Neural progenitor cell (in vitro differentiated cells): ENCODE measurements around the gene SLC25A34. TPM values are rescaled to one million over a fixed set of nuclear protein-coding genes. Genes with fewer than 3 reads are reported as not detected.

Experiments
- DNase-seq: peaks from one replicate; pipeline ENCODE4 v3.0.0-alpha.2; 2016; ENCODE audit warnings: low spot score
- H2AFZ ChIP-seq: fragments of 200-600 bp; sonication (generic); replicated peaks from 2 replicates; pipeline ENCODE4 v1.6.1; 2016; ENCODE audit warnings: antibody characterized with exemption
- H3F3A ChIP-seq: fragments of 200-600 bp; sonication (generic); 2 replicates; pipeline ENCODE4 v1.6.1; 2016; ENCODE audit warnings: antibody characterized with exemption, low read depth
- H3K27ac ChIP-seq: fragments of 200-600 bp; sonication (generic); 2 replicates; pipeline ENCODE4 v1.5.1; 2016; ENCODE audit warnings: mild to moderate bottlenecking
- H3K27me3 ChIP-seq: fragments of 200-600 bp; sonication (generic); 2 replicates; pipeline ENCODE4 v1.6.1; 2016; ENCODE audit warnings: mild to moderate bottlenecking, moderate library complexity
- H3K36me3 ChIP-seq: fragments of 200-600 bp; sonication (generic); 2 replicates; pipeline ENCODE4 v1.5.1; 2016
- H3K4me1 ChIP-seq: fragments of 200-600 bp; sonication (generic); 2 replicates; pipeline ENCODE4 v1.6.1; 2016; ENCODE audit warnings: mixed run types
- H3K4me2 ChIP-seq: fragments of 200-600 bp; sonication (generic); 2 replicates; pipeline ENCODE4 v1.6.1; 2016
- H3K4me3 ChIP-seq: fragments of 200-600 bp; sonication (generic); 2 replicates; pipeline ENCODE4 v1.5.1; 2016
- H3K79me2 ChIP-seq: fragments of 200-600 bp; sonication (generic); 2 replicates; pipeline ENCODE4 v1.6.1; 2016; ENCODE audit warnings: low read depth
- H3K9ac ChIP-seq: fragments of 200-600 bp; sonication (generic); 2 replicates; pipeline ENCODE4 v1.6.1; 2016
- H3K9me3 ChIP-seq: fragments of 200-600 bp; sonication (generic); 2 replicates; pipeline ENCODE4 v1.5.1; 2016; ENCODE audit warnings: low read depth
- H4K20me1 ChIP-seq: fragments of 200-600 bp; sonication (generic); 2 replicates; pipeline ENCODE4 v1.6.1; 2016; ENCODE audit warnings: low read depth
- H3K27ac Mint-ChIP-seq: 3 replicates; pipeline ENCODE4 v1.8.0; 2021; ENCODE audit warnings: mixed read lengths
- H3K27me3 Mint-ChIP-seq: 2 replicates; pipeline ENCODE4 v1.8.0; 2022; ENCODE audit warnings: low read depth, mild to moderate bottlenecking, inconsistent platforms, moderate library complexity, mixed read lengths; ENCODE audit not compliant: insufficient read depth
- H3K36me3 Mint-ChIP-seq: 3 replicates; pipeline ENCODE4 v1.8.0; 2021; ENCODE audit warnings: mixed read lengths
- H3K4me1 Mint-ChIP-seq: 3 replicates; pipeline ENCODE4 v1.8.0; 2021; ENCODE audit warnings: mixed read lengths
- H3K4me3 Mint-ChIP-seq: 3 replicates; pipeline ENCODE4 v1.8.0; 2021; ENCODE audit warnings: mild to moderate bottlenecking, moderate library complexity, mixed read lengths
- H3K9me3 Mint-ChIP-seq: 3 replicates; pipeline ENCODE4 v1.8.0; 2020; ENCODE audit warnings: mixed read lengths
- EZH2 ChIP-seq: fragments of 200-600 bp; sonication (generic); IDR thresholded peaks from 2 replicates; pipeline ENCODE4 v1.6.1; 2017; ENCODE audit warnings: antibody characterized with exemption, mild to moderate bottlenecking, moderate library complexity
- EZH2phosphoT487 ChIP-seq: fragments of 200-600 bp; sonication (generic); IDR thresholded peaks from 2 replicates; pipeline ENCODE4 v1.6.1; 2017; ENCODE audit warnings: antibody characterized with exemption
- total RNA-seq: library from RNA; depleted of rRNA; stranded (reverse); fragments of >200 nt; gene quantifications from 2 replicates; pipeline ENCODE4 v1.2.3, GENCODE V29; 2015; ENCODE audit warnings: low replicate concordance
- TF ChIP-seq, protein P1 (sequence below): fragments of 200-600 bp; sonication (generic); IDR thresholded peaks from 2 replicates; pipeline ENCODE4 v1.5.1; 2017; ENCODE audit warnings: antibody characterized with exemption, mild to moderate bottlenecking

Gene SLC25A34
- total RNA-seq, 1 donor from 2014 or later = 0.34 TPM

DNA sequence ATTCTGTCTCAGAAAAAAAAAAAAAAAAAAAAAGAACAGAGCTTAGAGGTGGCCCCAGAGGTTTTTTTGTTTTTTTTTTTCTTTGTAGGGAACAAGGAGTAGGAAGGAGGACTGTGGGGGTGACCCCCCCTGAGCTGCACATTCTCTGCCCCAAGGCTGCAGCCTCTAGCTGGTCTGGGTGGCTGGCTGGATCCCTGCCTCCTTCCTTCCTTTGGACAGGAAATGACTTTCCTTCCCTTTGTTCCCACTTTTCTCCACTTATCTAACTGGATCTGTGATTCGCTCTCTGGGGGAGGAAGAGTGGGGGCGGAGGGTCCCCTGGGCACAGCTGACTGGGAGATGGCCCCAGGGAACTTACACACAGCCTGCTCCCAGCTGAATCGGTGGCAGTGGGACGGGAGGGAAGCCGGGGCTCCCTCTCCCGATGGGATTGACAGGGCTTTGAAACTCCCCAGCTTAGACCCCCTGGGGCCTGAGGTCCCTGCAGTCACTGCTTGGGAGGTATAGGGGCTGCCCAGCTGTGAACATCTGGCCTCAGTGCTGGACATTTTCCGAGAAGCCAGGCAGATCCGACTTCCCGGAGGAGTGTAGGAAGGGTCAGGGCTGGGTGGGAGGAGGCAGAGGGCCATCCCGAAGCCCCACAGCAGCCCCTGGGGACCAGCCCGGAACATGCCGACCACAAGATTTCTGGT is 24.6 kb downstream of the SLC25A34 start:
- Histone ChIP-seq H3K79me2 (no peaks in the 10 kb centered on the region), H3F3A (peaks cover 57% of the 10 kb centered on the region), H4K20me1 (peaks cover 21% of the 10 kb centered on the region), H3K36me3 (no peaks in the 10 kb centered on the region), H3K27me3 (peaks cover 47% of the 10 kb centered on the region), H3K4me3 (no peak overlapping the region), H3K4me1 (peaks cover 48% of the 10 kb centered on the region), H2AFZ (no peak overlapping the region), H3K27ac (no peak overlapping the region), H3K9ac (no peak overlapping the region), H3K9me3 (no peaks in the 10 kb centered on the region), H3K4me2 (peak overlapping the region; percentile 60)
- DNase-seq = peak; percentile 43
- no peaks in the 10 kb centered on the region for H3K9me3 Mint-ChIP-seq
- H3K4me1 Mint-ChIP-seq = peaks cover 35% of the 10 kb centered on the region
- peak overlapping the region; percentile 41 for H3K4me3 Mint-ChIP-seq
- H3K27me3 Mint-ChIP-seq = peaks cover 17% of the 10 kb centered on the region
- TF ChIP-seq, protein P1, sequence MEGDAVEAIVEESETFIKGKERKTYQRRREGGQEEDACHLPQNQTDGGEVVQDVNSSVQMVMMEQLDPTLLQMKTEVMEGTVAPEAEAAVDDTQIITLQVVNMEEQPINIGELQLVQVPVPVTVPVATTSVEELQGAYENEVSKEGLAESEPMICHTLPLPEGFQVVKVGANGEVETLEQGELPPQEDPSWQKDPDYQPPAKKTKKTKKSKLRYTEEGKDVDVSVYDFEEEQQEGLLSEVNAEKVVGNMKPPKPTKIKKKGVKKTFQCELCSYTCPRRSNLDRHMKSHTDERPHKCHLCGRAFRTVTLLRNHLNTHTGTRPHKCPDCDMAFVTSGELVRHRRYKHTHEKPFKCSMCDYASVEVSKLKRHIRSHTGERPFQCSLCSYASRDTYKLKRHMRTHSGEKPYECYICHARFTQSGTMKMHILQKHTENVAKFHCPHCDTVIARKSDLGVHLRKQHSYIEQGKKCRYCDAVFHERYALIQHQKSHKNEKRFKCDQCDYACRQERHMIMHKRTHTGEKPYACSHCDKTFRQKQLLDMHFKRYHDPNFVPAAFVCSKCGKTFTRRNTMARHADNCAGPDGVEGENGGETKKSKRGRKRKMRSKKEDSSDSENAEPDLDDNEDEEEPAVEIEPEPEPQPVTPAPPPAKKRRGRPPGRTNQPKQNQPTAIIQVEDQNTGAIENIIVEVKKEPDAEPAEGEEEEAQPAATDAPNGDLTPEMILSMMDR = no peak
- TF ChIP-seq EZH2 (no peak), EZH2phosphoT487 (no peak)
- H3K36me3 Mint-ChIP-seq = no peaks in the 10 kb centered on the region
- H3K27ac Mint-ChIP-seq = no peak overlapping the region

- no peak overlapping the region for H3K4me3 Mint-ChIP-seq
- peaks cover 12% of the 10 kb centered on the region for H3K27me3 Mint-ChIP-seq
- no peaks in the 10 kb centered on the region for H3K9me3 ChIP-seq
- TF ChIP-seq EZH2phosphoT487 (no peak), EZH2 (no peak)
- TF ChIP-seq, protein P1 = no peak
- peaks cover 39% of the 10 kb centered on the region for H3K4me1 ChIP-seq
- peaks cover 48% of the 10 kb centered on the region for H3F3A ChIP-seq
- H3K27ac Mint-ChIP-seq = no peak overlapping the region
- H3K27me3 ChIP-seq = peaks cover 38% of the 10 kb centered on the region
- no peaks in the 10 kb centered on the region for H3K9me3 Mint-ChIP-seq
- H3K36me3 Mint-ChIP-seq = no peaks in the 10 kb centered on the region
- H3K4me3 ChIP-seq = no peak overlapping the region
- DNase-seq = no peak
- H3K27ac ChIP-seq = no peak overlapping the region
- H2AFZ ChIP-seq = no peak overlapping the region
- peaks cover 20% of the 10 kb centered on the region for H4K20me1 ChIP-seq
- peaks cover 27% of the 10 kb centered on the region for H3K4me1 Mint-ChIP-seq
- H3K4me2 ChIP-seq = no peak overlapping the region
- H3K79me2 ChIP-seq = no peaks in the 10 kb centered on the region
- H3K36me3 ChIP-seq = no peaks in the 10 kb centered on the region
- no peak overlapping the region for H3K9ac ChIP-seq
Measured at GRCh38 chr1:15761366-15762128, 25.5 kb downstream of the SLC25A34 start.

GRCh38 chr1:15762546-15762945 is 26.5 kb downstream of the SLC25A34 start:
- TF ChIP-seq, protein P1 = no peak
- TF ChIP-seq EZH2phosphoT487 = no peak
- no peak for TF ChIP-seq EZH2
- no peak overlapping the region for H3K27ac ChIP-seq
- no peak overlapping the region for H3K9ac ChIP-seq
- Mint-ChIP-seq H3K9me3 (no peaks in the 10 kb centered on the region), H3K4me3 (no peak overlapping the region), H3K27ac (peak overlapping the region; percentile 94), H3K36me3 (no peaks in the 10 kb centered on the region), H3K4me1 (peaks cover 20% of the 10 kb centered on the region), H3K27me3 (peaks cover 7% of the 10 kb centered on the region)
- H3K4me2 ChIP-seq = no peak overlapping the region
- H3K4me1 ChIP-seq = peaks cover 29% of the 10 kb centered on the region
- H3K4me3 ChIP-seq = no peak overlapping the region
- no peaks in the 10 kb centered on the region for H3K79me2 ChIP-seq
- H4K20me1 ChIP-seq = peaks cover 10% of the 10 kb centered on the region
- H2AFZ ChIP-seq = no peak overlapping the region
- H3K27me3 ChIP-seq = peaks cover 28% of the 10 kb centered on the region
- peaks cover 39% of the 10 kb centered on the region for H3F3A ChIP-seq
- no peaks in the 10 kb centered on the region for H3K9me3 ChIP-seq
- DNase-seq = no peak
- H3K36me3 ChIP-seq = no peaks in the 10 kb centered on the region
